GM19463 (cell line): Measurements from ENCODE around the gene ABCG5.
A peak's percentile ranks its signal among the peaks of the same experiment; 100 is the strongest.

Source experiments
- ATAC-seq: cut with Tn5 transposase; IDR thresholded peaks from one replicate; pipeline ENCODE4 v1.9.1; 2021; ENCODE audit warnings: mild to moderate bottlenecking, moderate library complexity; ENCODE audit not compliant: unreplicated experiment

The ABCG5 gene

GRCh38 chr2:43810888-43811287 is 27.8 kb downstream of the ABCG5 start:
- ATAC-seq = no peak

- no peak for ATAC-seq
Measured at GRCh38 chr2:43810452-43810851, 28.2 kb downstream of the ABCG5 start.

GRCh38 chr2:43806719-43807031 is 32.0 kb downstream of the ABCG5 start:
- ATAC-seq = no peak

GRCh38 chr2:43803113-43803512 is 35.5 kb downstream of the ABCG5 start:
- ATAC-seq = no peak

GRCh38 chr2:43802135-43802534 is 36.5 kb downstream of the ABCG5 start:
- ATAC-seq = no peak

- no peak for ATAC-seq
Measured at GRCh38 chr2:43800894-43801293, 37.7 kb downstream of the ABCG5 start.

DNA sequence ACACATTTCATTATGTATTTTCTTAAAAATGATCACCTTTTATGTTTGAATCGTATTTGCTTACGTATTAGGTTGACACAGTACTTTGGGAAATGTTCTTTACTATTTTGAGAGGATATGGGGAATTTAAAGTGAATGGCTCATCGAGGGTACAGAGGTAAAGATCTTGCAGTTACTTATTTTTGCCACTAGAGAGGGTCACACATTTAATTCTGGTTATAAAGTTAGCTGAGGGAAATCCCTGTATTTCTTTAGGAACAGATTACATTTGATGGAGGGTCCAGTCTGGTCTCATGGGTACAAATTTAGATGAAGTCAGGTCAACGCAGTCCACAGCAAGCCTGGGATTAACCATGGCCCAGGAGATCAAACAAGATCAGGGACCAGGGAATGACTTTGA is 40.3 kb downstream of the ABCG5 start:
- ATAC-seq = no peak

- no peak for ATAC-seq
Measured at GRCh38 chr2:43796206-43796605, 42.4 kb downstream of the ABCG5 start.

GRCh38 chr2:43794956-43795355 is 43.7 kb downstream of the ABCG5 start:
- ATAC-seq = no peak

DNA sequence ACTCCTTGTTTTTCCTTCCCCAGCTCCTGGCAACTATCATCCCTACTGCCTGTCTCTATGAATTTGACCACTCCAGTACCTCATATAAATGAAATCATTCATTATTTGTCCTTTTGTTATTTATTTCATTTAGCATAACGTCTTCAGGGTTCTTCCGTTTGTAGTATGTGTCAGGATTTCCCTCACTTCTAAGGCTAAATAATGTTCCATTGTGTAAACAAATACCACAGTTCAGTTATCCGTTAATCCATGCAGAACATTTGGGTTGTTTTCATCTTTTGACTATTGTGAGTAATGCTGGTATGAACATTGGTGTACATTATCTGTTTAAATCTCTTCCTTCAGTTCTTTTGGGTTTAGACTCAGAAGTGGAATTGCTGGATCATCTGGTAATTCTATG is 46.0 kb downstream of the ABCG5 start:
- ATAC-seq = peak; percentile 72

DNA sequence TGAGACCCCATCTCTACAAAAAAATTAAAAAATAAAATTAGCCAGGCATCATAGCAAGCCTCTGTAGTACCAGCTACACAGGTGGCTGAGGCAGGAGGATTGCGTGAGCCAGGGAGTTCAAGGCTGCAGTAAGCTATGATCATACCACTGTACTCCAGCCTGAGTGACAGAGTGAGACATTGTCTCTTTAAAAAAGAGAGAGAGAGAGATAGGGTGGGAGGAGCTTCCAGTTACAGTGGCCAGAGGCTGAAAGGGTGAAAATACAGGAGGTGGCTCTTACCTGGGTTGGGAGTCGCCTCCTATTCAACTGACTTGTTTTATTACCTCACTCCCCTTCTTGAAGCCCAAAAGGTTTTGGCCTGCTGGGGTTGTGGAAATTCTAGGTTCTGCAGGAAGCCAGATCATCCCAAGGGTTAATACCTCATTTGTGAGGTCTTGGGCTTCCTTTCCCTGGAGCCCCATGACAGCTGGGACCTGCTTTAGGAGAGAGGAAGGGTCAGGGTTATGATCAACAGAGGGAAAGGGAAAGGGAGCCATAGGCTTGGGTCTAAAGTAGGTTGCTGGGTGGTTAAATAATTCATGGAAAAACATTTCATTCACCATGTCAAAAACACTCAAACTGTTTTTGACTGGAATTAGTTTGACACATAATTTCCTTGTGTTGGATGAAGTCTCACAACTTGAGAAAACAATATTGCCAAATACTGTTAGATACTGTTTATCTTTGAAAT is 47.4 kb downstream of the ABCG5 start:
- ATAC-seq = no peak

- no peak for ATAC-seq
Measured at GRCh38 chr2:43790147-43790546, 48.5 kb downstream of the ABCG5 start.

DNA sequence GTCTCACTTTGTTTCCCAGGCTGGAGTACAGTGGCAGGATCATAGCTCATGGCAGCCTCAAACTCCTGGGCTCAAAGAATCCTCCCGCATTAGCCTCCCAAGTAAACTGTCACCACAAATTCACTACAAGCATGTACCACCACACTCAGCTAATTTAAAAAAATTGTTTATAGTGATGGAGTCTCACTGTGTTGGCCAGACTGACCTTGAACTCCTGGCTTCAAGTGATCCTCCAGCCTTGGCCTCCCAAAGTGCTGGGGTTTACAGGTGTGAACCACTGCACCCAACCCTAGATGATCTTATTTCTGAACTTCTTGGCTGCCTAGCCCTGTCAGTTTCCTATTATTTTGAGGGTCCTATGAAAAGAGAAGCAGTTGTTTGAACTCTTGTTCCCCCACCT is 50.0 kb downstream of the ABCG5 start:
- no peak for ATAC-seq

- no peak for ATAC-seq
Measured at GRCh38 chr2:43787895-43788294, 50.7 kb downstream of the ABCG5 start.

- ATAC-seq = no peak
Measured at GRCh38 chr2:43778233-43778632, 60.4 kb downstream of the ABCG5 start.

GRCh38 chr2:43777306-43777926 is 61.2 kb downstream of the ABCG5 start:
- no peak for ATAC-seq

DNA sequence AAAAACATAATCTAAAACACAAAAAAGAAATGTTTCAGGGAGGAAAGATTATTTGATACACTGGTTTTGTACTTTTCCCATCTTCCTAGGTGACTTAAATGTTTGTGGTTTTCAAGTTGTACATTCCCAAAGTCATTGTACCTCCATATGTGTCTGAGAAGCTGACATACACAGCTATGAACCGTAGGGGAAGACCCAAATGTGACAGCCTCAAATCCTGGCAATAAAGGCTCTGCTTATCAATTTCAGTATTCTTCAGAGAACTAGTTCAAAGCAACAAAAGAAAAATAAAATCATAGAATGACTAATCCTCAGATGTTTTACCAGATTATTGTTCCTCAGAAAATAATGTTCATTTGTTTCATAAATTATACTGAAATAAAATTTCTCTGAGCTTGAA is 62.3 kb downstream of the ABCG5 start:
- no peak for ATAC-seq

DNA sequence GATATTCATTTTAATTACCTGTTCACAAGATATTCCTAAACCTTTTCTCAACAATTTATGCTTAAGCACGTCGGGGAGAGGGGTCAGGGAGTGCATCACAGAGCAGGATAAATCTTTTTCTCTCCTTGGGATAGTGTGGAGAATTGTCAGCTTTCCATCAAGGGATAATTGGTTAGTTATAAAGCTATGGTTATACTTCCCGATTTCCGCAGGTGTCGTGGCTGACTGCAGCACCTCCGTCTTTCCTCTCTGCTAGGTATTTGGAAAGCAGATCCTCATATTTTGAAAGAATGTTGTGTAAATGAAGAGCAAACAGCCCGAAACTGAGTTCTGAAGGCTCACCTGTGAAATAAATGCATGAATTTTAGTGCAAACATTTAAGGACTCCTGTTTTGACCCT is 64.0 kb downstream of the ABCG5 start:
- ATAC-seq = no peak

DNA sequence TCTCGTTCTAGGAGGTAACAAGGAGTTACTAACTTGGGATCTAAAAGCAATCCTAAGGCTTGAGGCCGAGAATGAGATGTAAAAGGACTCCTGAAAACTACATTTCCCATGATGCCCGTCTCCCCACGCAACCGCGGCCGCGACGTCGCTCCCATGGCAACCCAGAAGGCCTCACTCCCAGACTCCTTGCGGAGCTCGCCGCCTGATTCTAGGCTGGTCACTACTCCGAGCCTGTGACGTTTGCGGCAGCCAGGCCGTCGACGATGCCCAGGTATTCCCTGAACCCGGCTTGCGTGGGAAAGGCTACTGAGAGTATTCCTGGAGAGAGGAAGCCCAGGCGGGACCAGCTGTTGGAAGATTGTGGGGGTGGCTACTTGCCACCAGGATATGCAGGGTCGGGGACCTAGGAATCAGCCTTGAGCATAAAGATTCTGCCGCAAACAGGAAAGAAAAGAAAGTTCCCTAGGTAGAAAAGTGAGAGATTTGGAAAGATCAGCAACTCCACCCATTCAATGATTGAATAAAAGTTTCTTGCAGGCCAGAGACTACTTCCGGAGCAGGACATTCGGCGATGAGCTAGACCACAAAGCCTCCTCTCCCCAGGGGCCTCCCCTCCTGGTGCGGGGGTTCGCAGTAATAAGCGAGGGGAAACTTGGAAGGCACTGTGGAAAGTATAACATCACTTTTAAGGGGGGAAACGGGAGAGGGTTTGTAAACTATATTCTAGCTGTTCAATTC is 64.6 kb downstream of the ABCG5 start, which contains the start of gene DYNC2LI1:
Gene DYNC2LI1, plus strand, starts transcription at position 164 of the 738 bp plus-strand sequence. Its CDS starts 100 bp downstream, at position 264.
- ATAC-seq = peak; percentile 100

GRCh38 chr2:43766006-43766405 is 72.6 kb downstream of the ABCG5 start:
- no peak for ATAC-seq

- ATAC-seq = no peak
Measured at GRCh38 chr2:43764086-43764705, 74.4 kb downstream of the ABCG5 start.

DNA sequence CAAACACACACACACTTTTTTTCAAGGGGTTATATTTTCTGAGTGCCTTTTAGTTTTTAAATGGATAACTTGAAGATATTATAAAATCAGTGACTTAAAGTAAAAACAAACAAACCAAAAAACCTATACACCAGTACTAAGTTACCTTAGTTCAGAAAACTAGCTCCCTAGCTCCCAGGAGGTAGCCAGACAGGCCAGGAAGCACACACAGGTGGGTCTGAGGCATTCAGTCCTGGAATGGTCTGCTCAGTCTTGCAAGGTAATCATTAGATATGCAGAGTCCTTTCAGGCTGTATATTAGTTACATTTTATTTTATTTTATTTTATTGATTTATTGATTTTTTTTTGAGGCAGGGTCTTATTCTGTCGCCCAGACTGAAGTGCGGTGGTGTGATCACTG is 75.5 kb downstream of the ABCG5 start:
- ATAC-seq = no peak
